Thyroid gland (tissue), 4 donors: Measurements from ENCODE around the gene MYRFL.

Source experiments
- CTCF ChIP-seq, 6 experiments: fragments of 200-600 bp in 3 of 6; fragments of 450-650 bp in 3 of 6; sonication (generic) in 3 of 6; IDR thresholded peaks; one replicate each; pipeline ENCODE4 v1.5.1; 2016 to 2019; ENCODE audit warnings: antibody characterized with exemption in 6 of 6, mild to moderate bottlenecking in 2 of 6, inconsistent platforms in 1 of 6, moderate library complexity in 1 of 6
- POLR2A ChIP-seq, 2 donors: fragments of 450-650 bp; IDR thresholded peaks; one replicate each; pipeline ENCODE4 v1.6.1; 2017; ENCODE audit warnings: antibody characterized with exemption in 2 of 2, mild to moderate bottlenecking in 2 of 2, moderate library complexity in 1 of 2

- TF ChIP-seq CTCF (IDR thresholded peaks at IDR 0.05) (no peak), POLR2A (IDR thresholded peaks at IDR 0.05) (no peak)
Measured at GRCh38 chr12:69779928-69780327, 45.1 kb upstream of the MYRFL start.
